Naive thymus-derived CD4-positive, alpha-beta T cell (primary cell): ENCODE results near the gene CTSV. TPM values are rescaled to one million over a fixed set of nuclear protein-coding genes. Genes with fewer than 3 reads are reported as not detected.

Experiments
- polyA plus RNA-seq, 2 donors: library from polyadenylated mRNA; unstranded; fragments of 300-500 nt; fragmentation: Illumina TruSeq; gene quantifications; one replicate each; pipeline ENCODE4 v1.2.3, GENCODE V29; 2021
- total RNA-seq, 6 experiments: library from RNA in 5 of 6; stranded (reverse) in 5 of 6; gene quantifications; 1 replicate in 5 of 6; 2 replicates in 1 of 6; pipeline ENCODE4 v1.2.3 and lab custom pipeline; 2021 to 2026

Gene CTSV
- total and polyA plus RNA-seq, 7 experiments from 2014 or later, result 0.21 to 0.24 TPM; not detected in 5

Other genes with a start within 250 kb of the CTSV start
- gene ZNF782, start 184.6 kb downstream of the CTSV start, total RNA-seq, result 10 to 100 TPM in 2 of 5 experiments, 1 to 10 TPM in 3; 6.2 to 12.4 (median 8.2) TPM
- gene ZNF782, start 184.6 kb downstream of the CTSV start, polyA plus RNA-seq, result 1 to 10 TPM; 1.5 to 2.3 TPM
- gene NUTM2G, start 110.3 kb downstream of the CTSV start, total RNA-seq, result not detected
- gene NUTM2G, start 110.3 kb downstream of the CTSV start, polyA plus RNA-seq, result under 1 TPM; 0.12 to 0.29 TPM